SK-N-SH treated with all-trans-retinoic acid at 6 μM for 48 hours (cell line): Measurements from ENCODE around the gene ZNF148.

ENCODE experiments used
- ATAC-seq: fragments of 200-7000 bp; cut with Tn5 transposase; 3 replicates; pipeline ENCODE4 v1.9.1; 2020; ENCODE audit warnings: mild to moderate bottlenecking, moderate library complexity
- ARNTL ChIP-seq: fragments of 450-650 bp; formaldehyde crosslinking; IDR thresholded peaks from 2 replicates; pipeline ENCODE4 v1.5.0; 2020; ENCODE audit warnings: low read depth, mild to moderate bottlenecking, moderate library complexity, borderline replicate concordance
- BACH2 ChIP-seq: fragments of 250-450 bp; sonication (Bioruptor Pico); IDR thresholded peaks from 2 replicates; pipeline ENCODE4 v1.9.0; 2021; ENCODE audit warnings: mild to moderate bottlenecking, borderline replicate concordance
- ESRRG ChIP-seq: fragments of 250-450 bp; sonication (Bioruptor Pico); IDR thresholded peaks from 2 replicates; pipeline ENCODE4 v1.6.1; 2021; ENCODE audit warnings: mild to moderate bottlenecking
- GLIS3 ChIP-seq: fragments of 250-450 bp; sonication (Bioruptor Pico); IDR thresholded peaks from 2 replicates; pipeline ENCODE4 v1.5.0; 2020; ENCODE audit warnings: mild to moderate bottlenecking, moderate library complexity
- ISL1 ChIP-seq: fragments of 250-450 bp; sonication (Bioruptor Pico); IDR thresholded peaks from 2 replicates; pipeline ENCODE4 v2.1.2; 2022; ENCODE audit warnings: mild to moderate bottlenecking, moderate library complexity
- OSR1 ChIP-seq: fragments of 250-450 bp; sonication (Bioruptor Pico); IDR thresholded peaks from 2 replicates; pipeline ENCODE4 v1.8.0; 2022; ENCODE audit warnings: moderate library complexity, mild to moderate bottlenecking, inconsistent platforms
- PATZ1 ChIP-seq: fragments of 250-450 bp; sonication (Bioruptor Pico); IDR thresholded peaks from 2 replicates; pipeline ENCODE4 v1.8.0; 2020; ENCODE audit warnings: mild to moderate bottlenecking, moderate library complexity, borderline replicate concordance
- POU6F1 ChIP-seq: fragments of 250-450 bp; sonication (Bioruptor Pico); IDR thresholded peaks from 2 replicates; pipeline ENCODE4 v1.8.0; 2021; ENCODE audit warnings: low read depth, mild to moderate bottlenecking, moderate library complexity, borderline replicate concordance
- PPARA ChIP-seq: fragments of 250-450 bp; sonication (Bioruptor Pico); IDR thresholded peaks from 2 replicates; pipeline ENCODE4 v1.5.0; 2020; ENCODE audit warnings: mild to moderate bottlenecking, borderline replicate concordance
- RARB ChIP-seq: fragments of 250-450 bp; sonication (Bioruptor Pico); IDR thresholded peaks from 2 replicates; pipeline ENCODE4 v1.8.0; 2021; ENCODE audit warnings: mild to moderate bottlenecking, moderate library complexity
- SNAI2 ChIP-seq: fragments of 250-450 bp; sonication (Bioruptor Pico); IDR thresholded peaks from 2 replicates; pipeline ENCODE4 v1.5.0; 2020; ENCODE audit warnings: mild to moderate bottlenecking, moderate library complexity
- TOX ChIP-seq: fragments of 250-450 bp; sonication (Bioruptor Pico); IDR thresholded peaks from 2 replicates; pipeline ENCODE4 v1.8.0; 2021; ENCODE audit warnings: mild to moderate bottlenecking, moderate library complexity, borderline replicate concordance
- ZC3H10 ChIP-seq: fragments of 250-450 bp; sonication (Bioruptor Pico); IDR thresholded peaks from 2 replicates; pipeline ENCODE4 v1.5.1; 2021; ENCODE audit warnings: mild to moderate bottlenecking, moderate library complexity
- ZFP3 ChIP-seq: fragments of 250-450 bp; sonication (Bioruptor Pico); IDR thresholded peaks from 2 replicates; pipeline ENCODE4 v1.5.0; 2020; ENCODE audit warnings: mild to moderate bottlenecking, moderate library complexity
- ZFP30 ChIP-seq: fragments of 450-650 bp; formaldehyde crosslinking; IDR thresholded peaks from 2 replicates; pipeline ENCODE4 v1.5.0; 2022; ENCODE audit warnings: mild to moderate bottlenecking, moderate library complexity
- ZNF565 ChIP-seq: fragments of 450-650 bp; formaldehyde crosslinking; conservative IDR thresholded peaks from 2 replicates; pipeline ENCODE4 v1.5.0; 2020; ENCODE audit warnings: low read depth, mild to moderate bottlenecking, moderate library complexity
- ZNF70 ChIP-seq: fragments of 450-650 bp; formaldehyde crosslinking; IDR thresholded peaks from 2 replicates; pipeline ENCODE4 v1.5.0; 2020; ENCODE audit warnings: mild to moderate bottlenecking, moderate library complexity
- ZNF8 ChIP-seq: fragments of 450-650 bp; formaldehyde crosslinking; IDR thresholded peaks from 2 replicates; pipeline ENCODE4 v1.5.0; 2020; ENCODE audit warnings: mild to moderate bottlenecking, moderate library complexity
- TF ChIP-seq, protein P1 (sequence below): fragments of 250-450 bp; sonication (Bioruptor Pico); IDR thresholded peaks from 2 replicates; pipeline ENCODE4 v1.5.1; 2021; ENCODE audit warnings: mild to moderate bottlenecking, moderate library complexity
- TF ChIP-seq, protein P2 (sequence below): fragments of 250-450 bp; sonication (Bioruptor Pico); IDR thresholded peaks from 2 replicates; pipeline ENCODE4 v1.5.1; 2020; ENCODE audit warnings: low read depth, mild to moderate bottlenecking, moderate library complexity
- TF ChIP-seq, protein P3 (sequence below): fragments of 250-450 bp; sonication (Bioruptor Pico); IDR thresholded peaks from 2 replicates; pipeline ENCODE4 v1.5.0; 2020; ENCODE audit warnings: mild to moderate bottlenecking, moderate library complexity

ZNF148 gene

GRCh38 chr3:125381743-125382142 lies 6.6 kb upstream of the ZNF148 start:
- TF ChIP-seq PPARA: no peak
- TF ChIP-seq ZC3H10: no peak
- TF ChIP-seq ARNTL (CRISPR knock-in tag): no peak
- ATAC-seq: peak; percentile 89

DNA sequence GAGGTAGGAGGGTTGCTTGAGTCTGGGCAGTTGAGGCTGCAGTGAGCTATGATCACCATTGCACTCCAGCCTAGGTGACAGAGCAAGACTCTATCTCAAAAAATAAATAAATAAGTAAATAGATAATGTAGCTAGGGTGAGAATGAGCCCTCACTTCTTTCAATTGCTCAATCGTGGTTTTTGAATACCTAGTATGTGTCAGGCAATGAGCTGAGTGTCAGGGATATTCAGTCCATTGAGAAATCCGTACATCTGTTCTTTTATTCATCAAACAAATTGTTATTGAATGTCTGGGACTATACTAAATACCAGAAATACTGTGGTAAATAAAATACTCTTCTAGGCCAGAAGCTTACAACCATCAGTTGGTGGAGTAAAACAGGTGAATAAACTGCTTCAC lies 6.2 kb upstream of the ZNF148 start:
- no peak for TF ChIP-seq ESRRG (CRISPR knock-in tag)
- no peak for TF ChIP-seq ZC3H10
- TF ChIP-seq TOX (CRISPR knock-in tag): no peak
- TF ChIP-seq RARB (CRISPR knock-in tag): no peak
- no peak for TF ChIP-seq POU6F1 (CRISPR knock-in tag)
- TF ChIP-seq ZNF70: no peak
- no peak for TF ChIP-seq PPARA
- TF ChIP-seq PATZ1 (CRISPR knock-in tag): no peak
- TF ChIP-seq, protein P1, sequence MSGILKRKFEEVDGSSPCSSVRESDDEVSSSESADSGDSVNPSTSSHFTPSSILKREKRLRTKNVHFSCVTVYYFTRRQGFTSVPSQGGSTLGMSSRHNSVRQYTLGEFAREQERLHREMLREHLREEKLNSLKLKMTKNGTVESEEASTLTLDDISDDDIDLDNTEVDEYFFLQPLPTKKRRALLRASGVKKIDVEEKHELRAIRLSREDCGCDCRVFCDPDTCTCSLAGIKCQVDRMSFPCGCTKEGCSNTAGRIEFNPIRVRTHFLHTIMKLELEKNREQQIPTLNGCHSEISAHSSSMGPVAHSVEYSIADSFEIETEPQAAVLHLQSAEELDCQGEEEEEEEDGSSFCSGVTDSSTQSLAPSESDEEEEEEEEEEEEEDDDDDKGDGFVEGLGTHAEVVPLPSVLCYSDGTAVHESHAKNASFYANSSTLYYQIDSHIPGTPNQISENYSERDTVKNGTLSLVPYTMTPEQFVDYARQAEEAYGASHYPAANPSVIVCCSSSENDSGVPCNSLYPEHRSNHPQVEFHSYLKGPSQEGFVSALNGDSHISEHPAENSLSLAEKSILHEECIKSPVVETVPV (CRISPR knock-in tag): no peak
- no peak for TF ChIP-seq BACH2 (CRISPR knock-in tag)
- TF ChIP-seq, protein P2, sequence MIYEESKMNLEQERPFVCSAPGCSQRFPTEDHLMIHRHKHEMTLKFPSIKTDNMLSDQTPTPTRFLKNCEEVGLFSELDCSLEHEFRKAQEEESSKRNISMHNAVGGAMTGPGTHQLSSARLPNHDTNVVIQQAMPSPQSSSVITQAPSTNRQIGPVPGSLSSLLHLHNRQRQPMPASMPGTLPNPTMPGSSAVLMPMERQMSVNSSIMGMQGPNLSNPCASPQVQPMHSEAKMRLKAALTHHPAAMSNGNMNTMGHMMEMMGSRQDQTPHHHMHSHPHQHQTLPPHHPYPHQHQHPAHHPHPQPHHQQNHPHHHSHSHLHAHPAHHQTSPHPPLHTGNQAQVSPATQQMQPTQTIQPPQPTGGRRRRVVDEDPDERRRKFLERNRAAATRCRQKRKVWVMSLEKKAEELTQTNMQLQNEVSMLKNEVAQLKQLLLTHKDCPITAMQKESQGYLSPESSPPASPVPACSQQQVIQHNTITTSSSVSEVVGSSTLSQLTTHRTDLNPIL (CRISPR knock-in tag): no peak
- TF ChIP-seq ZFP30 (CRISPR knock-in tag): no peak
- TF ChIP-seq, protein P3, sequence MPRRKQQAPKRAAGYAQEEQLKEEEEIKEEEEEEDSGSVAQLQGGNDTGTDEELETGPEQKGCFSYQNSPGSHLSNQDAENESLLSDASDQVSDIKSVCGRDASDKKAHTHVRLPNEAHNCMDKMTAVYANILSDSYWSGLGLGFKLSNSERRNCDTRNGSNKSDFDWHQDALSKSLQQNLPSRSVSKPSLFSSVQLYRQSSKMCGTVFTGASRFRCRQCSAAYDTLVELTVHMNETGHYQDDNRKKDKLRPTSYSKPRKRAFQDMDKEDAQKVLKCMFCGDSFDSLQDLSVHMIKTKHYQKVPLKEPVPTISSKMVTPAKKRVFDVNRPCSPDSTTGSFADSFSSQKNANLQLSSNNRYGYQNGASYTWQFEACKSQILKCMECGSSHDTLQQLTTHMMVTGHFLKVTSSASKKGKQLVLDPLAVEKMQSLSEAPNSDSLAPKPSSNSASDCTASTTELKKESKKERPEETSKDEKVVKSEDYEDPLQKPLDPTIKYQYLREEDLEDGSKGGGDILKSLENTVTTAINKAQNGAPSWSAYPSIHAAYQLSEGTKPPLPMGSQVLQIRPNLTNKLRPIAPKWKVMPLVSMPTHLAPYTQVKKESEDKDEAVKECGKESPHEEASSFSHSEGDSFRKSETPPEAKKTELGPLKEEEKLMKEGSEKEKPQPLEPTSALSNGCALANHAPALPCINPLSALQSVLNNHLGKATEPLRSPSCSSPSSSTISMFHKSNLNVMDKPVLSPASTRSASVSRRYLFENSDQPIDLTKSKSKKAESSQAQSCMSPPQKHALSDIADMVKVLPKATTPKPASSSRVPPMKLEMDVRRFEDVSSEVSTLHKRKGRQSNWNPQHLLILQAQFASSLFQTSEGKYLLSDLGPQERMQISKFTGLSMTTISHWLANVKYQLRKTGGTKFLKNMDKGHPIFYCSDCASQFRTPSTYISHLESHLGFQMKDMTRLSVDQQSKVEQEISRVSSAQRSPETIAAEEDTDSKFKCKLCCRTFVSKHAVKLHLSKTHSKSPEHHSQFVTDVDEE (CRISPR knock-in tag): no peak
- TF ChIP-seq ZFP3 (CRISPR knock-in tag): no peak
- no peak for TF ChIP-seq ZNF565 (CRISPR knock-in tag)
- no peak for TF ChIP-seq SNAI2
- no peak for TF ChIP-seq OSR1 (CRISPR knock-in tag)
- no peak for TF ChIP-seq ISL1 (CRISPR knock-in tag)
- no peak; the same call in 1 of the 3 replicates for ATAC-seq

- no peak for ATAC-seq
- TF ChIP-seq TOX (CRISPR knock-in tag) (no peak), ZC3H10 (no peak), PPARA (no peak), ZFP3 (CRISPR knock-in tag) (no peak), ZNF8 (CRISPR knock-in tag) (no peak), RARB (CRISPR knock-in tag) (no peak), ARNTL (CRISPR knock-in tag) (no peak), BACH2 (CRISPR knock-in tag) (no peak), SNAI2 (no peak), ISL1 (CRISPR knock-in tag) (no peak), GLIS3 (CRISPR knock-in tag) (no peak)
- TF ChIP-seq, protein P2 (CRISPR knock-in tag): no peak
- TF ChIP-seq, protein P1 (CRISPR knock-in tag): no peak
Observed at GRCh38 chr3:125379483-125379882, 4.4 kb upstream of the ZNF148 start.
